ENCODE results near the gene PTPRN2. TPM values are rescaled to one million over a fixed set of nuclear protein-coding genes. Genes with fewer than 3 reads are reported as not detected.

PTPRN2 gene
- total RNA-seq, 2 donors from 2014 or later: 26.1 to 55.5 TPM

GRCh38 chr7:158247758-158248487 is 339.7 kb downstream of the PTPRN2 start:
- H3K9me3 ChIP-seq: no peaks in the 10 kb centered on the region
- H3K4me3 ChIP-seq: no peak overlapping the region
- no peak overlapping the region for H3K27ac ChIP-seq
- TF ChIP-seq CTCF (IDR thresholded peaks at IDR 0.05) (no peak), POLR2A (IDR thresholded peaks at IDR 0.05) (no peak), POLR2AphosphoS5 (IDR thresholded peaks at IDR 0.05) (no peak)
- H3K36me3 ChIP-seq: no peaks in the 10 kb centered on the region
- peak; percentile 1 for DNase-seq (ENCODE audit: low spot score)
- H3K4me1 ChIP-seq (replicated peaks): no peaks in the 10 kb centered on the region
- intact Hi-C loops (cut with DNase I): no loop called here
- no peaks in the 10 kb centered on the region for H3K27me3 ChIP-seq (replicated peaks; ENCODE audit: insufficient read depth)
- WGBS: 65% methylated on average over 14 of the region's 14 CpGs

- intact Hi-C loops (cut with DNase I): no loop called here
- Histone ChIP-seq H3K36me3 (no peaks in the 10 kb centered on the region), H3K4me3 (no peak overlapping the region), H3K27me3 (replicated peaks; ENCODE audit: insufficient read depth) (no peaks in the 10 kb centered on the region), H3K27ac (no peak overlapping the region), H3K4me1 (replicated peaks) (no peaks in the 10 kb centered on the region), H3K9me3 (no peaks in the 10 kb centered on the region)
- WGBS: 84% methylated on average over 26 of the region's 28 CpGs
- DNase-seq (ENCODE audit: low spot score): no peak
- TF ChIP-seq POLR2AphosphoS5 (IDR thresholded peaks at IDR 0.05): no peak
- TF ChIP-seq POLR2A (IDR thresholded peaks at IDR 0.05): no peak
- TF ChIP-seq CTCF (IDR thresholded peaks at IDR 0.05): no peak
Observed at GRCh38 chr7:158246960-158247673, 340.5 kb downstream of the PTPRN2 start.

GRCh38 chr7:158246272-158246959 is 341.2 kb downstream of the PTPRN2 start:
- Histone ChIP-seq H3K36me3 (no peaks in the 10 kb centered on the region), H3K27me3 (replicated peaks; ENCODE audit: insufficient read depth) (no peaks in the 10 kb centered on the region), H3K4me3 (no peak overlapping the region), H3K4me1 (replicated peaks) (no peaks in the 10 kb centered on the region), H3K9me3 (no peaks in the 10 kb centered on the region), H3K27ac (no peak overlapping the region)
- intact Hi-C loops (cut with DNase I): no loop called here
- DNase-seq (ENCODE audit: low spot score): no peak
- 86% methylated on average over 24 of the region's 24 CpGs for WGBS
- TF ChIP-seq POLR2AphosphoS5 (IDR thresholded peaks at IDR 0.05): no peak
- no peak for TF ChIP-seq CTCF (IDR thresholded peaks at IDR 0.05)
- TF ChIP-seq POLR2A (IDR thresholded peaks at IDR 0.05): no peak

GRCh38 chr7:158245724-158246041 is 341.9 kb downstream of the PTPRN2 start:
- 96% methylated on average over 12 of the region's 12 CpGs for WGBS
- Histone ChIP-seq H3K36me3 (no peaks in the 10 kb centered on the region), H3K9me3 (no peaks in the 10 kb centered on the region), H3K27me3 (replicated peaks; ENCODE audit: insufficient read depth) (no peaks in the 10 kb centered on the region), H3K27ac (no peak overlapping the region), H3K4me3 (no peak overlapping the region), H3K4me1 (replicated peaks) (no peaks in the 10 kb centered on the region)
- TF ChIP-seq CTCF (IDR thresholded peaks at IDR 0.05): no peak
- TF ChIP-seq POLR2AphosphoS5 (IDR thresholded peaks at IDR 0.05): no peak
- TF ChIP-seq POLR2A (IDR thresholded peaks at IDR 0.05): no peak
- intact Hi-C loops (cut with DNase I): no loop called here
- no peak for DNase-seq (ENCODE audit: low spot score)
